GM21786 (cell line): ENCODE results near the gene GFRA1.
"Not testable (repeated sequence)": the region's sequence is repeated elsewhere in the genome, so short reads cannot be mapped to it uniquely, and the experiment has no call there.

Experiments
- ATAC-seq: cut with Tn5 transposase; IDR thresholded peaks from one replicate; pipeline ENCODE4 v1.9.1; 2021; ENCODE audit not compliant: unreplicated experiment

GFRA1 gene

DNA sequence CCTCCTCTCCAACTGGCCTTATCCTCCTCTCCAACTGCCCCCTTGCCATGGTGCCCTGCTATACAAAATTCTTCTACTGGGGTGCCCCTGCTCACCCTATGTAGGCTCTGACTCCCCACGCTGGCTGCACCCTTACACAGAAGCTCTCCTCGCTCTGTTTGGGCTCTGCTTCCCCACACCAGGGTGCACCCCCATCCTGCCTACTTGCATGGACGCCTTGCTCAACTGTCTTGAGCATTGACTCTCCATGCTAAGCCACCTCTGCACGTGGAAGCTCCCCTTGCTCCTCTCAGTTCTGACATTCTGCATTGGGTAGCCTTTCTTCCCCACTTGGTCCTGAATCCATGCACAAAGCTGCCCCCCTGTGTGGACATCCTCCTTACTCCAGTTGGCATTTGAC, 231.1 kb downstream of the GFRA1 start:
- no peak for ATAC-seq

DNA sequence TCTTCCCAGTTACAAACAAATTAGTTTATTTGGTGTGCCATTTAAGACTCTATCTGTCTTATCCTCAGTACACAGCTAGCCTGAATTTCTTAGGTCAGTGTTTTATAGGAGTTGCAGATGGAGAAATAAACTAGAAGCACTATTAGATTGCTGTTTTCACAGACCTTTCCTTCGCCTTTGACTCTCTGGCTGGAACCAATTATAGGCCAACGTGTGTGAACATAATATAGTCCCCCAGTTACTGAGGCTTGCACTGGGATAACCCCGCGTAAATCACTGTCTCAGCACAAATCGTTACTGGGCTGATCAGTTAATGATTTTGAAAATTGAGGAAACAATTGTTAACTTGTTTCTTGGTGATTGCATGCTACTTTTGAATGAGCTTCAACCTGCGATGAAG, 233.4 kb downstream of the GFRA1 start:
- no peak for ATAC-seq

DNA sequence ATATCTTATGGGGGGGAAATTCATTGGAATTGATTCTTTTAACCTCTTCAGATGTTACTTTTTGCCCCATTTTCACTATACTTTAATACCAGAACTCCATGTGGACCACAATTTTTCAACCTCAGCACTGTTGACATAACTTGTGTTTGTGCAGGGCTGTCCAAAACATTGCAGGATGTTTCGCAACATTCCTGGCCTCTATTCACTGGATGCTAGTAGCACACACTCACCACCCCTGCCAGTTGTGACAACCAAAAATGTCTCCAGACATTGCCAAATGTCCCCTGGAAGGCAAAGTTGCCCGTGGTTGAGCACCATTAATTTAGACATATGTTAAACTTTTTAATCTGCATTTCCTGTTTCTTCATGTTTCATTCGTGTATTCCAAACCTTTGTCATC, 234.7 kb downstream of the GFRA1 start:
- no peak for ATAC-seq

DNA sequence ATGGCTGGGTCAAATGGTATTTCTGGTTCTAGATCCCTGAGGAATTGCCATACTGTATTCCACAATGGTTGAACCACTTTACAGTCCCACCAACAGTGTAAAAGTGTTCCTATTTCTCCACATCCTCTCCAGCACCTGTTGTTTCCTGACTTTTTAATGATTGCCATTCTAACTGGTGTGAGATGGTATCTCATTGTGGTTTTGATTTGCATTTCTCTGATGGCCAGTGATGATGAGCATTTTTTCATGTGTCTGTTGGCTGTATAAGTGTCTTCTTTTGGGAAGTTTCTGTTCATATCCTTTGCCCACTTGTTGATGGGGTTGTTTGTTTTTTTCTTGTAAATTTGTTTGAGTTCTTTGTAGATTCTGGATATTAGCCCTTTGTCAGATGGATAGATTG, 237.6 kb downstream of the GFRA1 start:
- ATAC-seq, result not testable (repeated sequence)

DNA sequence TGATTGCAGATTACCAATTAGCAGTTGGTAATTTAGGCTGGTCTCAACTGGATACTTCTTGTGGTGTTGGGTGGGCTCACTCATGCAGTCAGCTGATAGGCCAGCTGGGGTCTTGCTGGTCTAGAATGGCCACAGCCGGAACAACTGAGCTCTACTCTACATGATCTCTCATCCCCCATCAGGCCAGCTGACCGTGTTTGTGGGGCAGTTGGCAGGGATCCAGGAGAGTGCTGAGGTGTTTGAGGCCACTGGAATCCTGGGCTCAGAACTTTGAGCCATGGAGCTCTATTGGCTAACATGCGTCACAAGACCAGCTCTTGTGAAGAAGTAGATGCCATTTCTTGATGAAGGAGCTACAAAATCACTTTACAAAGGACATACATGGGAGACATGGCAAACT, 242.4 kb downstream of the GFRA1 start:
- no peak for ATAC-seq

DNA sequence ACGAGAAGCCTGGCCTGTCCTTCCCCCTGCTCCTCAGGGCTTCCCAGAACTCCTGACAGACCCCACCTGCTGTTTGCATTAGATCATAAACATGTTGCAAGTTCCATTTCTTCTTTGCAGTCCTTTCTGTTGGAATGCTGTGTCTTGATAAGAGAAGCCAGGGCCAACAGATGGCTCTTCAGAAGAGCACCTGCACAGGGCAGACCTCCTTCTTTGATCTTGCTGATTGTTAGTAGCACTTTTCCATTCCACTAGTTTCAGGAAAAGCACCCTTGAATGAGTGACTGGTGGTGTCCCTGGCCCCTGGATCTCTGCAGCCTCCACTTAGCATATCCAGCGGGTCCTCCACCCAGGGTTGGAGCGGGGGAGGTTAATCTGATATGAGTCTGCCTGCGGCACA, 243.2 kb downstream of the GFRA1 start:
- ATAC-seq, result no peak

DNA sequence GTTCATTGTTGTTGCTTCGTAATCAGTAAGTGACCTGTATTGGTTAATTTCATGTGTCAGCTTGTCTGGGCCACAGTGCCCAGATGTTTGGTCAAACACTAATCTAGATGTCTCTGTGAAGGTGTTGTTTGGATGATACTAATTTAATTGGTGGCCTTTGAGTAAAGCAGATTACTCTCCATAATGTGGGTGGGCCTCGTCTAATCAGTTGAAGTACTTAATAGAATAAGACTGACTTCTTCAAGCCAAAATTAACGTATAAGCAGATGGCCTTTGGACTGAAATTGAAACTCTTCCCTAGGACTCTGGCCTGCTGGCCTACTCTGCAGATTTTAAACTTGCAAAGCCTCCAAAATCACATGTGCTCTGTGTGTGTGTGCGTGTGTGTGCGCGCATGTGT, 245.7 kb downstream of the GFRA1 start:
- ATAC-seq, result no peak

DNA sequence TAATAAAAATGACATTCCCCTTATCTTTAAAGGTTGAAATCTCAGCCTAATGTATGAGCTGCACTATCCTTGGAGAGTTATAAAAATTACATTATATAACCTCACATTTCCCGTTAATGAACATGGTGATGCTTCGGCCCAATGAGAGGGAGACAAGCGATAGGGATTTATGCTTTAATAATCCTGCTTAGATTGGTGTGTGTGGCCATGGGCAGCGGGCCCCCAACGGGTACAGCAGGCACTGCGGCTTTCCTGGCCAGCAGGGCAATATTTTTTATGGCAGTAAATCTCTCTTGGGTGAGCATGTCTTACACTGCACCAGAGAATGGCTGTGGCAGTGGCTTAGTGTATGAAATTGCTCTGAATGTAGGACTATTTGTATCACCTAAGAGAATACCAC, 246.3 kb downstream of the GFRA1 start:
- no peak for ATAC-seq

DNA sequence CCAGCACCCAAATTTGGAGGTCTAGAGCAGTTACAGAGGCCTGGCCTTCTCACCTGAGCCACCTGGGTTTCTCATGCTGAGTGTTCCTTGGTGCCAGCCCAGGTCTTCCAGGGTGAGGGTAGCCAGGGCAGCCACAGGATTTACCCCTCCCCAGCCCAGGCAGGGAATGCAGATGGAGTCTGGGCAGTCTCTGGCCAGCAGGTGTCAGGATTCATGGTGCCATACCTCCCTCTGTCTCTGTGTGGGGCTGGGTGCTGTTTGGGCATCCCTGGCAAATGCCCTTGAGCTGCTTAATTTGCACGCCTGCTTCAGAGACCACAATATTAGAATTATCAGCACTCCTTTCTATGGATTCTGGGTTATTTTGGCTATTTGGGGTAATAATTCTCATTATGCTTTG, 246.7 kb downstream of the GFRA1 start:
- ATAC-seq, result no peak

DNA sequence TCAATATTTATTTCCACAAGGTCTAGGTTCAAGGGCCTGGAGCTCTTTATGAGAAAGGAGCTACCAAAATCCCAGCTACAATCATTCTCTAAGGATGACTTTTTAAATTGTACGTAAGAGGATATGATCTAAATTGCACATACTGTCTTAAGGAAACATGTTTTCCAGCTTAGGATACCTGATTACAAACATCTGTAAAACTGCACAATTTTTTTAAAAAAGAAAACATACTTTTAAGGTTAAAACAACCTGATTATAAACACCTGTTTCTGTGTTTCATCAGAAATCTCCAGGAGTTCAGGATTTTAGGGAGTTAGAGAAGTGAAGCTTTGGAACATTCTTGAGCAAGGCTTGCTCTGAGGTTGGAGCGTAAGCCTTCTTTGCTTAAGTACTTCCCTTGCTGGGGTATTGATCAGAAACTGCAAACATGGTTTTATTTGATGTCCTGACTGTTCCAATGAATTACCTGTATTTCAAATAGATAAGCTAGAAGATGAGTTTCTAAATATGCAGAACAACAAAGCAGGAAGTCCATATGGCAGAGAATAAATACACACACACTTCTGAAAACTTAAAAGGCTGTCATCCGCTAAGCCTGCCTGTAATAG, 248.6 kb downstream of the GFRA1 start:
- ATAC-seq, result no peak

DNA sequence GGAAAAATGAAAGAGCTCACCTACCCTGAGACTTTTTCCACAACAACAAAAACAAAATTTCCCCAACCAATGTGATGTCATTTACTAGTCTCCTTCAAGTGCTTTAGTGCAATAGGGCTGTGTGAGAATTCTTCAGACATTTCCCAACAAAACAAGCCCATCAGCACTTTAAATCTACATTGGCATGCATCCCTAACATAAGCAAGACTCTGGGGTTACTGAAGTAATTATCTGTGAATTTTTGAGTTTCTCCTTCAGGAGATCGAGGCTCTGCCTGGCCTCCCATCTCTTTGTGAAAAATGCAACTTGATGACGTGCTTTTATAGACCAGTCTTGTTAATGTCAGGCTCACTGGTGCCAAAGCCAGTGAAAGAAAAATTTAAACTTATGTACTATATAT, 255.6 kb downstream of the GFRA1 start:
- no peak for ATAC-seq

DNA sequence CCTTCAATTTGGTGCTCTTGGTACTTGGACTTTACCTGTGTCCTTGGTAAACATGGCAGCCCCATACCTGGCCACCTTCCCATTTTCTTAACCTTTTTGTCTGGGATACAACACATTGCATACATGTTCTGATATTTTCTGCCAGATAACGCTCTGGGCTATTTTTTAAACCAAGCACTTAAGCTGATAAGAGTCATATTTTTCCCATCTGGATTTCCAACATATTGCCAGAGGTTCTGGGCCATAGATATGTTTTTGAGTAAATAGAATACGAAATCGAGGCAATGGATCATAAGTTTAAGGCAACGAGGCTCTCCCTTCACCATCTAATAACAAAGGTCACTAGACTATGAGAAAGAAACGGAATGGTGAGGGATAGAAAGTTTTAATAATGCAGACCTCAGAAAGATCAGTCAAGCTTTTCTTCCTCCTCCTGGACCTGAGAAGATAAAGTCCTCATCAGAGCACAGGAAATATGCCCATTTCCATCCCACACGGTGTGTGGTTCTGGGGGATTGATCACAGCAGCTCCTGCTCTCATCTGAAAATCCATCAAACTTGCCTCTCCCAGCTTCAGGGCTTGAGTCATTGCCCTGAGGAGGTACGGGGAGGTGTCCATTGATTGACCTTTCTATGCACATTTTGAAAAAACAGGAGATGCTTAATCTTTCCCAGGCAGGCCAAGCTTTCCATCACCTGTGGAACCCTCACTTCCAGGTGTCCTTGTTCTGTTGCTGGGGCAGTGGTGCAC, 257.2 kb downstream of the GFRA1 start:
- no peak for ATAC-seq

DNA sequence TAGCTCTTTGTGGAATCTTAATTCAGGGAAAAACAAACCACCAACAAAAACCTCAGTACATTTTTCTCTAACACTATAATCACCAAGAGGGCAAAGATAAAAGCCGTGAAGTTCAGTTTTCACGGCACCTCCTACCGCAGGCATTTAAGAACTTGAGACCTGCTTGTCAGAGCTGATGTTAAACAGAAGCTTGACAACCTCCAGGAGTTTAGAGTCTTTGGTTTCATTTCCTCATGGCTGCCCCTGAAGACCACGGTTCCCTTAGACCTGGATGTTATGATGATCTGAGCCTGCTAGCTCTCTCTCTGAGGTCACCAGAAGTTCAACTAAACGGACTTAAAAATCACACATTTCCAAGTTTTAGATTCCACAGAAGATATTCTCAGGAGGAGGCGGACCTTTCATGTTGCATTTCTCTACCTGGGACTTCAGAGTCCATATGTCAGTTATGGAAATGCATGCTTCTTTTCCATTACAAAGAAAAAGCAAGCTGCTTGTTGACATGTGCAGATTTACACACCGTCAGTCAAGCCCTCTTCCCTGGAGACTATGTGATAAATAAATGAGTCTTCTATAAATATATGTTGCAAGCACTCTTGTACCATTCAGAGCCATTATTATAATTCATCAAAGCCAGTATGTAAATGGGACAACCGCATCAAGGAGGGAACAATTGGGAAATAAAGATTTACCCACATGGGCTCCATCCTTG, 258.0 kb downstream of the GFRA1 start:
- ATAC-seq, result no peak

DNA sequence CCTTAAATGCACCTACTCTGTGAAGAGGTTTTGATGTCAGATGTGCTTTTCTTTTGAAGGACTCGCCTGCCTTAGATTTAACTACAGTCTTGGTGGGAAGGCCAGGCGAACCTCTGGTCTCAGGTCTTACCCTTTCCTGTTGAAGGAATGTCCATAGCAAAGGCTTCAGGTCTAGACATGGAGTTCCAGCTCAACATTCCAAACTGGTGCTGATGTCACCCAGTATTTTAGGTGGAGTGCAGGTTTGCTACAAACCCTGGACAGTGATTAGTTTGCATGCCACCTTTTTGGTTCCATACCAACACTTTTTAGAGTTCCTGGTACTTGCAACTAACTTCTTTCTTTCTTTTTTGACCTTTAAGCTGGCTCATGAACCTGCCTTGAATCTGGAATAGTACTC, 258.7 kb downstream of the GFRA1 start:
- ATAC-seq, result no peak

DNA sequence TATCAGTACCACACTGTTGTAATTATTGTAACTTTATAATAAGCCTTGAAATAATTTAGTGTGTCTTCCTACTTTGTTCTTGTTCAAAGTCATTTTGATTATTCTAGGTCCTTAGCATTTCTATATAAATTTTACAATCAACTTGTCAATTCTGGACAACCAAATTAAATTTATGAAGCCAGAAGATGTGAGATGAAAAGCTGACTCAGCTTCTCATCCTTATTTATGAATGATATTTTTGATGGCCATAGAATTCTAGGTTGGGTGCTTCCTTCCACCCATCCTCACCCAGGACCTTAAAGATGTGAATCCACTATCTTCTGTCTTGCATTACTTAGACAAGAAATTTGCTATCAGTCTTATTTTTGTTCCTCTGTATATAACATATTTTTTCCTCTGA, 261.1 kb downstream of the GFRA1 start:
- ATAC-seq, result no peak

DNA sequence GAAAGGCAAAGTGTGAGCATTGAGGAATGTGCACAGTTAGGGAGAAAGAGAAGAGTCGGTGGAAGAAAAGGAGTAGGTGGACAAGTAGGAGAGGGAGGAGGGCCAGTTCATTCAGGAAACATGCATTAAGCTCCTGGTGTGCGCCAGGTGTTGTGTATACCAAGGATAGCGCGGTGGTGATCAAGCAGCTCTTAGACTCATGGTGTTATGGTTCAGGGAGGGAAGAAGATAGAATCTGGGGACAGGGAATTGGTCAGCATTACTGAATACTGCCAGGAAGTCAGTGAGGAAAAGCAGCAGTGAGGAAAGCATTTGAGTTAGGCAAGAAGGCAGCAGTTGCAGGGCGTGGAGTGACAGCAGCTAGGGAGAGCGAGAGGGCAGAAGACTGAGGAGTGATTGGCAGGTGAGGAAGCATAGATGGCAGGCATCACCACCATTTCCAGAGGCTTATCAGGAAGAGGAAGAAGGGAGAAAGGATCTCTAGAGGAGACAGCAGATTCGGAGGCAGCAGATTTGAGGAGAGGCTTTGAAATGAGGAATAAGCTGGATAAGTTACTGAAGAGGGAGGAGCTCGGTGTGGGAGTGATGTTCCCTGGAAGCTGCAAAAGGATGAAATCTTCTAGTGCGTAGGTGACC, 265.6 kb downstream of the GFRA1 start:
- ATAC-seq, result no peak
